Ishikawa (cell line): ENCODE data around the gene TIMMDC1.

Experiments used
- CEBPB ChIP-seq: IDR thresholded peaks from 2 replicates; pipeline ENCODE4 v1.6.1; 2012
- EP300 ChIP-seq: IDR thresholded peaks from 2 replicates; pipeline ENCODE4 v1.6.1; 2012; ENCODE audit warnings: borderline replicate concordance
- MAX ChIP-seq: IDR thresholded peaks from 2 replicates; pipeline ENCODE4 v1.6.1; 2012
- RAD21 ChIP-seq: IDR thresholded peaks from 2 replicates; pipeline ENCODE4 v1.6.1; 2012; ENCODE audit warnings: low read depth
- REST ChIP-seq: IDR thresholded peaks from 2 replicates; pipeline ENCODE4 v1.6.1; 2012; ENCODE audit warnings: low read depth, mild to moderate bottlenecking
- TCF12 ChIP-seq: IDR thresholded peaks from 2 replicates; pipeline ENCODE4 v1.6.1; 2012; ENCODE audit warnings: low read depth
- USF1 ChIP-seq: IDR thresholded peaks from 2 replicates; pipeline ENCODE4 v1.6.1; 2012
- YY1 ChIP-seq: IDR thresholded peaks from 2 replicates; pipeline ENCODE4 v1.6.1; 2012; ENCODE audit warnings: low read depth
- ZBTB7A ChIP-seq: IDR thresholded peaks from 2 replicates; pipeline ENCODE4 v1.6.1; 2012; ENCODE audit warnings: low read depth

- TF ChIP-seq EP300 (no peak), CEBPB (no peak), MAX (no peak), ZBTB7A (no peak), RAD21 (no peak), USF1 (no peak), TCF12 (no peak), REST (no peak), YY1 (no peak)
Measured at GRCh38 chr3:119494597-119494996, 3.8 kb upstream of the TIMMDC1 start.
